Thoracic aorta (tissue), 2 donors: ENCODE measurements around the gene TRIM44. TPM values are rescaled to one million over a fixed set of nuclear protein-coding genes. Genes with fewer than 3 reads are reported as not detected.
"Not testable (repeated sequence)": the region's sequence is repeated elsewhere in the genome, so short reads cannot be mapped to it uniquely, and the experiment has no call there.

Experiments
- ATAC-seq: fragments of 150-250 bp; one replicate; pipeline ENCODE4 v1.8.0; 2017; ENCODE audit warnings: low read depth; ENCODE audit not compliant: insufficient number of reproducible peaks, low FRiP score
- DNase-seq: peaks from one replicate; pipeline ENCODE4 v3.0.0-alpha.2; 2020; ENCODE audit warnings: low spot score
- H3K27ac ChIP-seq, 2 donors: fragments of 200-600 bp; sonication (generic); 1 replicate in 1 of 2; 2 replicates in 1 of 2; pipeline ENCODE4 v1.5.1; 2016; ENCODE audit warnings: mild to moderate bottlenecking in 2 of 2, moderate library complexity in 2 of 2
- H3K27me3 ChIP-seq: fragments of 200-600 bp; sonication (generic); replicated peaks from 2 replicates; pipeline ENCODE4 v1.6.0; 2016; ENCODE audit warnings: mild to moderate bottlenecking; ENCODE audit not compliant: insufficient read depth
- H3K36me3 ChIP-seq: fragments of 200-600 bp; sonication (generic); one replicate; pipeline ENCODE4 v1.5.1; 2016
- H3K4me1 ChIP-seq, 2 donors: fragments of 200-600 bp; sonication (generic); 1 replicate in 1 of 2; 2 replicates in 1 of 2; pipeline versions ENCODE4 v1.5.1 to v1.6.0; 2016; ENCODE audit warnings: low read depth in 2 of 2, mild to moderate bottlenecking in 1 of 2; ENCODE audit not compliant: control insufficient read depth in 1 of 2
- H3K4me3 ChIP-seq: fragments of 200-600 bp; sonication (generic); 2 replicates; pipeline ENCODE4 v1.5.1; 2016; ENCODE audit warnings: mild to moderate bottlenecking
- H3K9me3 ChIP-seq: fragments of 200-600 bp; sonication (generic); 2 replicates; pipeline ENCODE4 v1.5.1; 2016
- CTCF ChIP-seq: fragments of 200-600 bp; sonication (generic); IDR thresholded peaks from one replicate; pipeline ENCODE4 v1.5.1; 2019; ENCODE audit warnings: antibody characterized with exemption
- total RNA-seq, 2 donors: library from RNA; depleted of rRNA; stranded (reverse); fragments of >200 nt; gene quantifications; one replicate each; pipeline versions ENCODE4 v1.1.0 to v1.2.3, GENCODE V29; 2016

The TRIM44 gene
- total RNA-seq, 2 donors from 2014 or later = 26.0 to 26.8 TPM

- no peaks in the 10 kb centered on the region for H3K27me3 ChIP-seq
- H3K4me1 ChIP-seq = peaks cover 3 to 13% of the 10 kb centered on the region in 2 donors
- no peak for DNase-seq
- no peak for TF ChIP-seq CTCF
- no peak for ATAC-seq
- no peak overlapping the region for H3K27ac ChIP-seq
- H3K9me3 ChIP-seq = no peaks in the 10 kb centered on the region
- H3K36me3 ChIP-seq = no peaks in the 10 kb centered on the region
- H3K4me3 ChIP-seq = no peak overlapping the region
Observed at GRCh38 chr11:35763765-35764164, 101.2 kb downstream of the TRIM44 start.

DNA sequence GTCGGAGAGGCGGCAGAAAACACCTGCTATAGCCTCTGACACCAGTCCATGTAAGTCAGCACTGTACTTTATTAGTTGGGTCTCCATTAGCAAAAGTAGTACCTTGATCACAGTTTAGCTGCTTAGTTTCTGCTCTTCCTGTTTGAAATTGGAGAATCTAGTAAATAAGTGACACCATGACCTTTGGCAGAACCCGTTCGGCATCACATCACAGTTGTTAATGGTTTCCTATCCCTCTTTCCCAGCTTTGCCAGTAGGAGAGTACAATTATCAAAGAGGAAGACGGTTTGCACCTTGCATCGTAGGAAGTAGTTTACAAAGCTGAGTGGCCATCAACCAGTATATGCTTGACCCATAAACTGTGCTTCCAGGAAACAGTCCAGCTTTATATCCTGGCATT is 101.8 kb downstream of the TRIM44 start:
- Histone ChIP-seq H3K27me3 (no peaks in the 10 kb centered on the region), H3K4me1 (peaks cover 3 to 13% of the 10 kb centered on the region in 2 donors), H3K27ac (no peak overlapping the region), H3K36me3 (no peaks in the 10 kb centered on the region), H3K9me3 (no peaks in the 10 kb centered on the region), H3K4me3 (no peak overlapping the region)
- ATAC-seq (no peak), DNase-seq (no peak)
- no peak for TF ChIP-seq CTCF

DNA sequence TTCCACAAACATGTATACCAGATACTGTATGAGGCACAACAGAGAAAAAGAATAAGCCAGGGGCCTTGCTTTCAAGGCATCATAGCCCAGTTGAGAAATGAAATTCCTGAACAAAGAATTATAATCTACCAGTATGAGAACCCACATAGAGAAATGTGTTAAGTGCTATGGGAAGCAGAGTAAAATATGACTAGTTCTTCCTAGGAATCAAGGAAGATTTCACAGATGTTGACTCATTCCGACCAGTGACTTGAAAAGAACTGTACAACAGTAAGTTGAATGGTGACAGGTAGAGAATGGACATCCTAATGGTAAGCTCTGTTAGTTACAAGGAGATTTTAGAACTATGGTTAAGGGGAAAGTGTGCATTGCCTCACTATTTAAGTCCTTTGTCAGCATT is 102.6 kb downstream of the TRIM44 start:
- no peak for TF ChIP-seq CTCF
- DNase-seq (no peak), ATAC-seq (no peak)

GRCh38 chr11:35766651-35767050 is 104.1 kb downstream of the TRIM44 start:
- Histone ChIP-seq H3K27ac (no peak overlapping the region), H3K4me1 (peaks cover 3 to 9% of the 10 kb centered on the region in 2 donors), H3K9me3 (no peaks in the 10 kb centered on the region), H3K27me3 (no peaks in the 10 kb centered on the region), H3K36me3 (no peaks in the 10 kb centered on the region), H3K4me3 (no peak overlapping the region)
- no peak for TF ChIP-seq CTCF
- DNase-seq = no peak
- ATAC-seq = no peak

More for the DNA sequence above, 102.6 kb downstream of the TRIM44 start:
- no peaks in the 10 kb centered on the region for H3K27me3 ChIP-seq
- H3K9me3 ChIP-seq = no peaks in the 10 kb centered on the region
- peaks cover 3 to 13% of the 10 kb centered on the region in 2 donors for H3K4me1 ChIP-seq
- no peak overlapping the region for H3K4me3 ChIP-seq
- H3K36me3 ChIP-seq = no peaks in the 10 kb centered on the region
- no peak overlapping the region for H3K27ac ChIP-seq

GRCh38 chr11:35770425-35770824 is 107.8 kb downstream of the TRIM44 start:
- not testable (repeated sequence) for H3K27ac ChIP-seq, H3K9me3 ChIP-seq, H3K4me3 ChIP-seq, H3K36me3 ChIP-seq, DNase-seq, ATAC-seq, H3K27me3 ChIP-seq, H3K4me1 ChIP-seq

DNA sequence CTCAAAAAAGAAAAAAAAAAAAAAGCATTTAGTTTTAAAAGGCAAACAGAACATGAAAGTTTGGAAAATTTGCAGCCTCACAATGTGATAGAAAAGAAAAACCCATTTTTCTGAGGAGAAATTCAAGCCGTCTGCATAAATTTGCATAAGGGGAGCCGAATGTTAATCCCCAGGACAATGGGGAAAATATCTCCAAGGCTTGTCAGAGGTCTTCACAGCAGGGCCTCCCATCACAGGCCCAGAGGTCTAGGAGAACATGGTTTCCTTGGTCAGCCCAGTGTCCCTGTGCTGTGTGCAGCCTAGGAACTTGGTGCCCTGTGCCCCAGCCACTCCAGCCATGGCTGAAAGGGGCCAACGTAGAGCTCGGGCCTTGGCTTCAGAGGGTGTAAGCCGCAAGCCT is 109.1 kb downstream of the TRIM44 start:
- ATAC-seq (no peak), DNase-seq (no peak)
- Histone ChIP-seq H3K4me1 (no peaks in the 10 kb centered on the region), H3K4me3 (no peak overlapping the region), H3K36me3 (no peaks in the 10 kb centered on the region), H3K9me3 (no peaks in the 10 kb centered on the region), H3K27me3 (no peaks in the 10 kb centered on the region), H3K27ac (no peak overlapping the region)
- TF ChIP-seq CTCF = no peak

- not testable (repeated sequence) for H3K27me3 ChIP-seq, H3K4me3 ChIP-seq, H3K27ac ChIP-seq, ATAC-seq, DNase-seq, H3K9me3 ChIP-seq, H3K36me3 ChIP-seq
- peaks cover 7 to 15% of the 10 kb centered on the region in 2 donors for H3K4me1 ChIP-seq
Observed at GRCh38 chr11:35777241-35777640, 114.7 kb downstream of the TRIM44 start.

DNA sequence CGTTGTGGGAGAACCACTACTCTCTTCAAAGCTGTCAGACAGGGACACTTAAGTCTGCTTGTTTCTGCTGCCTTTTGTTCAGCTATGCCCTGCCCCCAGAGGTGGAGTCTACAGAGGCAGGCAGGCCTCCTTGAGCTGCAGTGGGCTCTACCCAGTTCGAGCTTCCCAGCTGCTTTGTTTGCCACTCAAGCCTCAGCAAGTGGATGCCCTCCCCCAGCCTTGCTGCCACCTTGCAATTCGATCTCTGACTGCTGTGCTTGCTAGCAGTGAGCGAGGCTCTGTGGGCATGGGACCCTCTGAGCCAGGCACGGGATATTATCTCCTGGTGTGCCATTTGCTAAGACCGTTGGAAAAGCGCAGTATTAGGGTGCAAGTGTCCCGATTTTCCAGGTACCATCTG is 116.4 kb downstream of the TRIM44 start:
- not testable (repeated sequence) for DNase-seq, H3K27me3 ChIP-seq, H3K27ac ChIP-seq, H3K4me3 ChIP-seq, ATAC-seq, H3K36me3 ChIP-seq, H3K9me3 ChIP-seq
- H3K4me1 ChIP-seq = peaks cover 7 to 15% of the 10 kb centered on the region in 2 donors
